Measurements from ENCODE around the gene TUFT1.

- TF ChIP-seq CTCF (conservative IDR thresholded peaks at IDR 0.05; ENCODE audit: low read depth, low read length) (no peak), EZH2 (IDR thresholded peaks at IDR 0.05; ENCODE audit: borderline replicate concordance, low read depth, low read length, poor library complexity, severe bottlenecking) (no peak)
Observed at GRCh38 chr1:151511636-151512215, 28.4 kb upstream of the TUFT1 start.

Measured in A673 (cell line).